SK-N-SH (cell line): ENCODE data around the gene APC2. TPM values are rescaled to one million over a fixed set of nuclear protein-coding genes. Genes with fewer than 3 reads are reported as not detected.

Source experiments
- CTCF ChIA-PET: fragments of 300-600, 350-600 bp; formaldehyde crosslinking; extraction: SDS; loops from one replicate; lab custom pipeline; 2021; lab: Yijun Ruan, JAX
- POLR2A ChIA-PET: fragments of 350-600 bp; sonication (Branson Sonifier 250); formaldehyde crosslinking; extraction: SDS; loops from one replicate; lab custom pipeline; 2020; ENCODE audit warnings: antibody characterized with exemption, inconsistent platforms; lab: Yijun Ruan, JAX
- DNase-seq: peaks from one replicate; pipeline ENCODE4 v3.0.0; 2012
- H2AFZ ChIP-seq: fragments of 200-600 bp; sonication (generic); 2 replicates; pipeline ENCODE4 v1.8.1; 2016; ENCODE audit warnings: antibody characterized with exemption, mild to moderate bottlenecking, low read depth
- H3F3A ChIP-seq: fragments of 200-600 bp; sonication (generic); replicated peaks from 2 replicates; pipeline ENCODE3; 2016; ENCODE audit warnings: antibody characterized with exemption, mild to moderate bottlenecking; ENCODE audit not compliant: insufficient read depth
- H3K27ac ChIP-seq, 2 experiments: fragments of 200-500 bp in 1 of 2; fragments of 200-600 bp in 1 of 2; sonication (Bioruptor generic) in 1 of 2; sonication (generic), shearing (Covaris generic) in 1 of 2; 2 replicates each; pipeline versions ENCODE4 v1.5.1 to v1.6.1; 2014 to 2016; ENCODE audit warnings: low read depth in 2 of 2, inconsistent platforms in 1 of 2, low read length in 1 of 2, mild to moderate bottlenecking in 1 of 2, mixed read lengths in 1 of 2
- H3K27me3 ChIP-seq: fragments of 200-600 bp; sonication (generic), shearing (Covaris generic); 2 replicates; pipeline ENCODE4 v1.6.1; 2016; ENCODE audit warnings: mixed run types; ENCODE audit not compliant: insufficient read depth
- H3K36me3 ChIP-seq, 2 experiments: fragments of 200-500 bp in 1 of 2; fragments of 200-600 bp in 1 of 2; sonication (Bioruptor generic) in 1 of 2; sonication (generic) in 1 of 2; replicated peaks in 1 of 2; 2 replicates each; pipeline versions ENCODE3 to v1.5.1; 2014 to 2016; ENCODE audit warnings: low read length in 1 of 2, mild to moderate bottlenecking in 1 of 2; ENCODE audit not compliant: insufficient read depth in 2 of 2, control insufficient read depth in 1 of 2
- H3K4me1 ChIP-seq, 2 experiments: fragments of 200-500 bp in 1 of 2; fragments of 200-600 bp in 1 of 2; sonication (Bioruptor generic) in 1 of 2; sonication (generic), shearing (Covaris generic) in 1 of 2; 2 replicates each; pipeline versions ENCODE4 v1.5.1 to v1.6.1; 2014 to 2016; ENCODE audit warnings: low read depth in 1 of 2, low read length in 1 of 2, mixed run types in 1 of 2; ENCODE audit not compliant: insufficient read depth in 2 of 2, control insufficient read depth in 1 of 2
- H3K4me2 ChIP-seq: fragments of 200-600 bp; sonication (generic), shearing (Covaris generic); 2 replicates; pipeline ENCODE4 v1.6.1; 2017; ENCODE audit warnings: mixed run types
- H3K4me3 ChIP-seq, 2 experiments: fragments of 200-500 bp in 1 of 2; fragments of 200-600 bp in 1 of 2; sonication (Bioruptor generic) in 1 of 2; sonication (generic), shearing (Covaris generic) in 1 of 2; 2 replicates each; pipeline versions ENCODE4 v1.5.1 to v1.8.1; 2014 to 2016; ENCODE audit warnings: low read depth in 2 of 2, inconsistent platforms in 1 of 2, low read length in 1 of 2, mild to moderate bottlenecking in 1 of 2, mixed read lengths in 1 of 2, moderate library complexity in 1 of 2
- H3K79me2 ChIP-seq: fragments of 200-600 bp; sonication (generic); 2 replicates; pipeline ENCODE4 v1.8.1; 2017; ENCODE audit warnings: mild to moderate bottlenecking; ENCODE audit not compliant: insufficient read depth
- H3K9ac ChIP-seq: fragments of 200-600 bp; sonication (generic); 2 replicates; pipeline ENCODE4 v1.6.1; 2017; ENCODE audit warnings: mixed run types
- H3K9me2 ChIP-seq: fragments of 200-600 bp; sonication (generic); 2 replicates; pipeline ENCODE4 v1.6.1; 2017; ENCODE audit warnings: mixed run types
- H3K9me3 ChIP-seq: fragments of 200-600 bp; sonication (generic); 2 replicates; pipeline ENCODE4 v1.6.1; 2017; ENCODE audit warnings: mixed run types, mild to moderate bottlenecking, moderate library complexity
- H4K20me1 ChIP-seq: fragments of 200-600 bp; sonication (generic); 2 replicates; pipeline ENCODE4 v1.6.1; 2017; ENCODE audit warnings: mild to moderate bottlenecking, mixed run types; ENCODE audit not compliant: insufficient read depth
- CHD2 ChIP-seq: fragments of 150-350 bp; IDR thresholded peaks from 2 replicates; pipeline ENCODE4 v1.6.1; 2018; ENCODE audit warnings: low read length; ENCODE audit not compliant: partially characterized antibody
- ELF1 ChIP-seq: IDR thresholded peaks from 2 replicates; pipeline ENCODE4 v1.4.0; 2012
- EP300 ChIP-seq, 2 experiments: IDR thresholded peaks; 2 replicates each; pipeline versions ENCODE4 v1.4.0 to v1.6.1; 2012; ENCODE audit warnings: borderline replicate concordance in 1 of 2, low read depth in 1 of 2, low read length in 1 of 2
- EZH2phosphoT487 ChIP-seq: fragments of 200-600 bp; sonication (generic); IDR thresholded peaks from 2 replicates; pipeline ENCODE4 v1.6.1; 2017; ENCODE audit warnings: low read depth, mixed run types, mild to moderate bottlenecking, antibody characterized with exemption, moderate library complexity, borderline replicate concordance
- FOXJ3 ChIP-seq: sonication (generic); formaldehyde crosslinking; IDR thresholded peaks from 2 replicates; pipeline ENCODE4 v1.5.1; 2020; ENCODE audit warnings: mild to moderate bottlenecking, missing genetic modification reagents
- GATA2 ChIP-seq: sonication (generic); formaldehyde crosslinking; IDR thresholded peaks from 2 replicates; pipeline ENCODE4 v1.5.0; 2020; ENCODE audit warnings: mild to moderate bottlenecking, missing genetic modification reagents
- MAX ChIP-seq: IDR thresholded peaks from 2 replicates; pipeline ENCODE4 v1.4.0; 2012; ENCODE audit warnings: low read depth
- MEF2A ChIP-seq: IDR thresholded peaks from 2 replicates; pipeline ENCODE4 v1.4.0; 2012; ENCODE audit warnings: low read depth, borderline replicate concordance
- MXI1 ChIP-seq: IDR thresholded peaks from 2 replicates; pipeline ENCODE4 v1.6.1; 2012; ENCODE audit warnings: mild to moderate bottlenecking, low read depth, low read length, improper control_type of control experiment
- NFIC ChIP-seq: IDR thresholded peaks from 2 replicates; pipeline ENCODE4 v1.4.0; 2012; ENCODE audit warnings: borderline replicate concordance
- NRF1 ChIP-seq: IDR thresholded peaks from 2 replicates; pipeline ENCODE4 v1.6.1; 2012; ENCODE audit warnings: low read depth, mild to moderate bottlenecking, low read length
- POLR2AphosphoS5 ChIP-seq: IDR thresholded peaks from 2 replicates; pipeline ENCODE4 v1.6.1; 2012; ENCODE audit warnings: low read depth, low read length
- RAD21 ChIP-seq: IDR thresholded peaks from 2 replicates; pipeline ENCODE4 v1.6.1; 2012; ENCODE audit warnings: mild to moderate bottlenecking, low read length
- REST ChIP-seq: IDR thresholded peaks from 2 replicates; pipeline ENCODE4 v1.6.1; 2012; ENCODE audit warnings: mild to moderate bottlenecking, low read depth, low read length, moderate library complexity
- RXRA ChIP-seq: IDR thresholded peaks from 2 replicates; pipeline ENCODE4 v1.4.0; 2012; ENCODE audit warnings: low read depth, mild to moderate bottlenecking, borderline replicate concordance
- SMC3 ChIP-seq: IDR thresholded peaks from 2 replicates; pipeline ENCODE4 v1.6.1; 2012; ENCODE audit warnings: low read depth, low read length, improper control_type of control experiment
- TAF1 ChIP-seq: IDR thresholded peaks from 2 replicates; pipeline ENCODE4 v1.6.1; 2012; ENCODE audit warnings: low read depth, mild to moderate bottlenecking, low read length, moderate library complexity, borderline replicate concordance
- TEAD4 ChIP-seq: IDR thresholded peaks from 2 replicates; pipeline ENCODE4 v1.4.0; 2012; ENCODE audit warnings: mild to moderate bottlenecking, borderline replicate concordance; ENCODE audit not compliant: insufficient read depth
- USF2 ChIP-seq: fragments of 150-350 bp; IDR thresholded peaks from 2 replicates; pipeline ENCODE4 v1.6.1; 2017; ENCODE audit warnings: antibody characterized with exemption, low read length, low read depth, borderline replicate concordance
- ZBTB33 ChIP-seq: IDR thresholded peaks from 2 replicates; pipeline ENCODE4 v1.4.0; 2012; ENCODE audit warnings: low read depth, borderline replicate concordance
- WGBS: methylation state at CpG from one replicate; pipeline ENCODE4 v1.1.6; 2017; ENCODE audit warnings: low lambda C conversion rate; 5-methylcytosine and 5-hydroxymethylcytosine counted together
- polyA plus RNA-seq, 3 experiments: library from polyadenylated mRNA; depleted of rRNA; stranded (reverse); fragments of >200 nt; gene quantifications; 2 replicates each; pipeline ENCODE4 v1.2.3, GENCODE V29; 2012
- TF ChIP-seq, protein P1 (sequence below): fragments of 200-600 bp; sonication (generic); IDR thresholded peaks from 2 replicates; pipeline ENCODE4 v1.6.1; 2017; ENCODE audit warnings: antibody characterized with exemption, mild to moderate bottlenecking, moderate library complexity
- TF ChIP-seq, protein P2 (sequence below): IDR thresholded peaks from 2 replicates; pipeline ENCODE4 v1.4.0; 2012; ENCODE audit warnings: low read depth, borderline replicate concordance

The APC2 gene
- polyA plus RNA-seq, 1 of the 3 experiments (the other 2 are of a cell fraction) = 1.3 TPM

DNA sequence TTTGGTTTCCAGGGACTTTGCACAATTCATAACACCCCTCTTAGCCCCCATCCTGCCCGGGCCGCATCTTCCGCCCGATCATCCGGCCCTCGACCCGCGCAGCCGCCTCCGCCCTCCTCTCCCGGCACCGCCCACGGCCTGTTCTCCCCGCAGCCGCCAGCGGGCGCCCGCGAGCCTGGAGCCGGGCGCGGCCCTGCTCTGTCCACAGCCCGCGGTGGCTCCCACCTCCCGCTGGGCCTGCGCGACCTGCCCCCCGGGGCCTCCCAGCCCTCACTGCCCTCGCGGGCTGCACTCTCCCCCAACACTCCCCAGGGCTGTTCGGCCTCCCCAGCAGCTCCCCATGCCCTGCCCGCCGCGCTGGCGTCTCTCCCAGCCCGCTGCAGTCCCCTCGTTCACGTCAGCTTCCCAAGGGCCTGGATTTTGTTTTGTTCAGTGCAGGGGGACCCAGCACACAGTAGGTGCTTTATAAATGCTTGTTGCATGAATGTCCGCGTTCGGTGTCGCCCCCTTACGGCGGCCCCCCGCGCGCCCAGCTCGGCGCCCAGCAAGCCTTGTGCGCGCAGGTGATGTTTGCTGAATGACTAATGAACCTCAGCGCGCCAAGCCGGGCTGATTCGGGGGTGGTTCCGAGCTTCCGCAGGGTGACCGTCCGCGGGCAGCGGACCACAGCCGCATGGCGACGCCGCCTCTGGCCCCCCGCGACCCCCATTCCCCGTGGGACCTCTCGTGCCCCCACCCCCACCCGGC lies 4.6 kb upstream of the APC2 start:
- H3F3A ChIP-seq = peaks cover 56% of the 10 kb centered on the region
- H3K9me2 ChIP-seq = no peaks in the 10 kb centered on the region
- 2% methylated on average over 14 of the region's 70 CpGs for whole genome bisulfite sequencing
- no peak overlapping the region for H3K9ac ChIP-seq
- H3K4me3 ChIP-seq = peak overlapping the region; percentile 64 to 68
- no peaks in the 10 kb centered on the region for H3K9me3 ChIP-seq
- H3K4me2 ChIP-seq = peak overlapping the region; percentile 90
- POLR2A ChIA-PET = interaction anchor here (0.6 to 1.7 kb wide), 4 partner anchors 8 to 592 kb away, joined by 3 to 10 read pairs (median 4); partner anchors contain the start of gene CIRBP
- CTCF ChIA-PET = interaction anchor here (0.8 to 2.8 kb wide), 24 partner anchors 8 to 201 kb away, joined by 3 to 21 read pairs (median 4); partner anchors contain the start of gene REEP6
- H3K4me1 ChIP-seq = peaks cover 3 to 32% of the 10 kb centered on the region in 2 experiments; a peak in 3 of 4 replicates
- H3K79me2 ChIP-seq = peaks cover 18% of the 10 kb centered on the region
- peak overlapping the region in 1 of 2 experiments; percentile 60; a peak in 1 of 4 replicates for H3K27ac ChIP-seq
- DNase-seq = peak; percentile 94
- peaks cover 23 to 26% of the 10 kb centered on the region in 2 experiments for H3K36me3 ChIP-seq
- no peaks in the 10 kb centered on the region for H3K27me3 ChIP-seq
- no peak overlapping the region for H2AFZ ChIP-seq
- peaks cover 55% of the 10 kb centered on the region for H4K20me1 ChIP-seq
- no peak for TF ChIP-seq ELF1
- TF ChIP-seq MEF2A = no peak
- peak; percentile 58; the same call in 1 of the 2 replicates for TF ChIP-seq REST
- no peak for TF ChIP-seq RXRA
- TF ChIP-seq FOXJ3 (CRISPR knock-in tag) = no peak
- TF ChIP-seq, protein P1, sequence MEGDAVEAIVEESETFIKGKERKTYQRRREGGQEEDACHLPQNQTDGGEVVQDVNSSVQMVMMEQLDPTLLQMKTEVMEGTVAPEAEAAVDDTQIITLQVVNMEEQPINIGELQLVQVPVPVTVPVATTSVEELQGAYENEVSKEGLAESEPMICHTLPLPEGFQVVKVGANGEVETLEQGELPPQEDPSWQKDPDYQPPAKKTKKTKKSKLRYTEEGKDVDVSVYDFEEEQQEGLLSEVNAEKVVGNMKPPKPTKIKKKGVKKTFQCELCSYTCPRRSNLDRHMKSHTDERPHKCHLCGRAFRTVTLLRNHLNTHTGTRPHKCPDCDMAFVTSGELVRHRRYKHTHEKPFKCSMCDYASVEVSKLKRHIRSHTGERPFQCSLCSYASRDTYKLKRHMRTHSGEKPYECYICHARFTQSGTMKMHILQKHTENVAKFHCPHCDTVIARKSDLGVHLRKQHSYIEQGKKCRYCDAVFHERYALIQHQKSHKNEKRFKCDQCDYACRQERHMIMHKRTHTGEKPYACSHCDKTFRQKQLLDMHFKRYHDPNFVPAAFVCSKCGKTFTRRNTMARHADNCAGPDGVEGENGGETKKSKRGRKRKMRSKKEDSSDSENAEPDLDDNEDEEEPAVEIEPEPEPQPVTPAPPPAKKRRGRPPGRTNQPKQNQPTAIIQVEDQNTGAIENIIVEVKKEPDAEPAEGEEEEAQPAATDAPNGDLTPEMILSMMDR = peak; percentile 83
- no peak for TF ChIP-seq TEAD4
- TF ChIP-seq RAD21 = peak; percentile 56
- TF ChIP-seq NRF1 = peak; percentile 62
- no peak for TF ChIP-seq EZH2phosphoT487
- TF ChIP-seq, protein P2, sequence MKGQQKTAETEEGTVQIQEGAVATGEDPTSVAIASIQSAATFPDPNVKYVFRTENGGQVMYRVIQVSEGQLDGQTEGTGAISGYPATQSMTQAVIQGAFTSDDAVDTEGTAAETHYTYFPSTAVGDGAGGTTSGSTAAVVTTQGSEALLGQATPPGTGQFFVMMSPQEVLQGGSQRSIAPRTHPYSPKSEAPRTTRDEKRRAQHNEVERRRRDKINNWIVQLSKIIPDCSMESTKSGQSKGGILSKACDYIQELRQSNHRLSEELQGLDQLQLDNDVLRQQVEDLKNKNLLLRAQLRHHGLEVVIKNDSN = no peak
- TF ChIP-seq EP300 (IDR thresholded peaks at IDR 0.05; ENCODE audit: borderline replicate concordance in 1 of 2, low read depth in 1 of 2, low read length in 1 of 2) = 0 out of 4 replicates have a peak, but pooled peaks of 1 of the 2 experiments have one; percentile 7
- peak; percentile 60; the same call in 1 of the 2 replicates for TF ChIP-seq MXI1
- TF ChIP-seq SMC3 = peak; percentile 35; the same call in 1 of the 2 replicates
- no peak for TF ChIP-seq TAF1
- no peak for TF ChIP-seq MAX
- TF ChIP-seq USF2 = no peak
- TF ChIP-seq POLR2AphosphoS5 = no peak
- TF ChIP-seq NFIC = no peak
- TF ChIP-seq ZBTB33 = no peak
- no peak for TF ChIP-seq GATA2
- TF ChIP-seq CHD2 = peak; percentile 21
